Sigmoid colon (tissue), 4 donors: ENCODE data around the gene TCF12.

ENCODE experiments used
- CTCF ChIP-seq, 4 experiments: fragments of 450-650 bp in 3 of 4; fragments of 200-600 bp in 1 of 4; IDR thresholded peaks; one replicate each; pipeline ENCODE4 v1.5.1; 2016 to 2019; ENCODE audit warnings: antibody characterized with exemption in 4 of 4, mild to moderate bottlenecking in 3 of 4, moderate library complexity in 2 of 4
- EP300 ChIP-seq, 4 donors: sonication (generic); formaldehyde crosslinking; IDR thresholded peaks; one replicate each; pipeline ENCODE4 v1.6.1; 2017; ENCODE audit warnings: antibody characterized with exemption in 4 of 4
- POLR2A ChIP-seq, 2 donors: fragments of 450-650 bp; IDR thresholded peaks; one replicate each; pipeline ENCODE4 v1.6.1; 2016; ENCODE audit warnings: antibody characterized with exemption in 2 of 2, mild to moderate bottlenecking in 2 of 2, moderate library complexity in 2 of 2
- POLR2AphosphoS5 ChIP-seq, 4 donors: sonication (generic); formaldehyde crosslinking; IDR thresholded peaks; one replicate each; pipeline ENCODE4 v1.6.1; 2017; ENCODE audit warnings: antibody characterized with exemption in 4 of 4

GRCh38 chr15:57227166-57227565 is 308.7 kb downstream of the TCF12 start:
- TF ChIP-seq POLR2A (IDR thresholded peaks at IDR 0.05) (no peak), CTCF (IDR thresholded peaks at IDR 0.05) (no peak), POLR2AphosphoS5 (IDR thresholded peaks at IDR 0.05) (no peak), EP300 (IDR thresholded peaks at IDR 0.05) (no peak)
